Kidney tubule cell (primary cell): Measurements from ENCODE around the gene DHX29.
A peak's percentile ranks its signal among the peaks of the same experiment; 100 is the strongest.

Experiments
- DNase-seq: peaks from one replicate; pipeline ENCODE4 v3.0.0-alpha.2; 2018; ENCODE audit warnings: low spot score

The DHX29 gene

GRCh38 chr5:55313870-55314617 is 6.5 kb upstream of the DHX29 start:
- DNase-seq, result no peak

- DNase-seq, result peak; percentile 40
Measured at GRCh38 chr5:55308254-55308836, 851 bp upstream of the DHX29 start.

DNA sequence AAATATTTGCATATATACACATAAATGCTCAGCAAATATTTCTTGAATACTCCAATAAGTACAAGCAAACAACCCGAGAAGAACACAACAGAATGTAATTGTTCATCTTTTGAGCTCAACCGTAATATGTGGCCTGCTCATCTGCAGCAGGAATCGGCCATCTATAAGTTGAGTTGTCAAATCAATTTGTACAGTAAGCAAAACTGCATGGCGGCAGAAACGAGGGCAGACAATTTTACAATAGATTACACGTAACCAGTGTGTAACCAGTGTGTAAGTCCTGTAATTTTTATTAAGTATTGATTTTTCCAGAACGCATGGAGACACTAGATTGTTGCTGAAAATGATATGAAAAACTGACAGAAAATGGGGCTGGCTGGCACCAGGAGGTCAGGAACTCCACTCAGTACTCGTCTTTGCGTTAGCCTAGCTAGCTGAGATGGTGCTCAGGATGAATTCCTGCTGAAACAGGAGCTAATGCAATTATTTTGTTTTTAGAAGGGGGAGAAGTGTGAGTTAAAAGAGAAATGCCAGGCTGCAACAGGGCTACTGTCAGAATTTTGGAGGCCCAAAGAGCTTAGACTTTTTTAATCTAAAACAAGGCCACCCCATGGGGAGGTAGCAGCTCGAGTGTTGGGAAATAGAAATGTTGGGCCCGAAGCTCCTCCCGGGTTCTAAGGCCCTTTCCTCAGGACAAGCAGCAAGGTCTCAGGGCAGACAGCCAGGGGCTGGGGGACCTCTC is 682 bp downstream of the DHX29 start:
- no peak for DNase-seq

- no peak for DNase-seq
Measured at GRCh38 chr5:55305345-55305744, 2.1 kb downstream of the DHX29 start.

DNA sequence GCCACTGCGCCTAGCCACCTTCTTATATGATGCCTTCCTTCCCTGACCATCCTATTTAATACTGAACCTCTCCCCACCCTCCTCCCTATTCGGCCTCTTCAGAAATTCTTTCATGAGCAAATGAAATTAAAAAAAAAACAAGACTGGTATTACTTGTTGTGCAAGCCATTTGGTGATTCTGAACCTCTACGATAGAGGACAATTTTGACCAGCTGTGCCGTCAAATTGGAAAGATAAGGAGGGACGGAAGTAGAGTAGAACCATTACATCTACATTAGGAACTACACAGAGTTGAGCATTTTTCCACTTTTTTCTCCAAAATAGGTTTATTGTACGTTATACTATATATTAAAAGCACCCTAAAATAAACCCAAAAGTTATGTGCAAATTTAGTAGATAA is 2.9 kb downstream of the DHX29 start:
- DNase-seq, result no peak

- DNase-seq, result peak; percentile 91
Measured at GRCh38 chr5:55303238-55303690, 4.2 kb downstream of the DHX29 start.

GRCh38 chr5:55300890-55301289 is 6.6 kb downstream of the DHX29 start:
- DNase-seq, result no peak

GRCh38 chr5:55294935-55295334 is 12.6 kb downstream of the DHX29 start:
- no peak for DNase-seq

DNA sequence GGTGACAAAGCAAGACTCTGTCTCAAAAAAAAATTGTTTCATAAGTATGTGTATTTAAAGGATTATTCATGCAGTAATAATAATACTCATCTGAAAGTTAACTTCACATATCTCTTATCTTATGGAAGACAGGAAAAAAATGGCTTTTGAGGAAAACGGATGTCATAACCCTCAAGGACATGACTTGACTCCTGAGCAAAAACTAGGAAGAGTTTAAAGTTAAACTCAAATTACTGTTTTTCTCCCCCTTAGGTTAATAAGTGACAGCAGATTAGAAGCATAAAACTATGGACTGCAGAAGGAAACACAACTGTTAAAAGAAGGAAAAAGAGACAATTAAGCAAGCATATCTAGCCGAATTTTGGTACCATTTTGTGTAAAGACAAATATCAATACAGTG is 16.5 kb downstream of the DHX29 start:
- no peak for DNase-seq

DNA sequence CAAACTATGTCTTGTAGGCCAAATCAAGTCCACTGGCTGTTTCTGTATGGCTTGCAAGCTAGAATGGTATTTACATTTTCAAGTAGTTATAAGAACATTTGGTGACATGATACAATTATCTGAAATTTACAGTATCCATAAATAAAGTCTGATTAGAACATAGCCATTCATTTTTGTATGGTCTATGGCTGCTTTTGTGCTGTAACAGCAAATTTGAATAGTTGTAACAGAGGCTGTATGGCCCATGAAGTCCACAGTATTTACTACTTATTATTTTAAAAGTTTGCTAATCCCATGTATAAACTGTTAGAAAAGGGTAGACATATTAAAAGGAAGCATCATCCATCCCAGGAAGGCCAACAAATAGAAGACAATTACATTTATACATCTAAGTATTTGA is 17.7 kb downstream of the DHX29 start:
- DNase-seq, result no peak

GRCh38 chr5:55286411-55286933 is 21.0 kb downstream of the DHX29 start:
- DNase-seq, result no peak

DNA sequence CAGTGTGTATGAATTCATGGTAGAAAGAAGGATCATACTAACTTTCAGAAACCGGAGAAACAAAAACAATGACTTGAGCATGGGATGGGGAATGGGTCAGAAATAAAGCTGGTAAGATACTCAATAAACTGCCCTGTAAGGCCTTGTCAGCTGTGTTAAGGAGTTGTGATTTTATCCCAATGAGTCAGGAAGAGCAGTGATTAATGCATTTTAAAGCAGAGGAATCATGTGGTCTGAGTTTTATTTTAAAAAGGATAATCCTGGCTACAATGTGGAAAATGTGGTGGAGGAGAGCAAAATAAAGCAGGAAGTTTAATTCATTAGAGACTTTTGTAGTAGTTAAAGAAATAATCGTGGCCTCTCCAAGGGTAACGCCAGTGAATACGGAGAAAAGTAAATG is 28.7 kb downstream of the DHX29 start:
- DNase-seq, result peak; percentile 55

- DNase-seq, result peak; percentile 56
Measured at GRCh38 chr5:55276771-55277170, 30.7 kb downstream of the DHX29 start.

GRCh38 chr5:55258339-55258738 is 49.2 kb downstream of the DHX29 start:
- no peak for DNase-seq

GRCh38 chr5:55254802-55255201 is 52.7 kb downstream of the DHX29 start:
- no peak for DNase-seq

GRCh38 chr5:55250064-55250463 is 57.4 kb downstream of the DHX29 start:
- no peak for DNase-seq

GRCh38 chr5:55241746-55242145 is 65.7 kb downstream of the DHX29 start:
- DNase-seq, result peak; percentile 12

- DNase-seq, result no peak
Measured at GRCh38 chr5:55236800-55237199, 70.7 kb downstream of the DHX29 start.

DNA sequence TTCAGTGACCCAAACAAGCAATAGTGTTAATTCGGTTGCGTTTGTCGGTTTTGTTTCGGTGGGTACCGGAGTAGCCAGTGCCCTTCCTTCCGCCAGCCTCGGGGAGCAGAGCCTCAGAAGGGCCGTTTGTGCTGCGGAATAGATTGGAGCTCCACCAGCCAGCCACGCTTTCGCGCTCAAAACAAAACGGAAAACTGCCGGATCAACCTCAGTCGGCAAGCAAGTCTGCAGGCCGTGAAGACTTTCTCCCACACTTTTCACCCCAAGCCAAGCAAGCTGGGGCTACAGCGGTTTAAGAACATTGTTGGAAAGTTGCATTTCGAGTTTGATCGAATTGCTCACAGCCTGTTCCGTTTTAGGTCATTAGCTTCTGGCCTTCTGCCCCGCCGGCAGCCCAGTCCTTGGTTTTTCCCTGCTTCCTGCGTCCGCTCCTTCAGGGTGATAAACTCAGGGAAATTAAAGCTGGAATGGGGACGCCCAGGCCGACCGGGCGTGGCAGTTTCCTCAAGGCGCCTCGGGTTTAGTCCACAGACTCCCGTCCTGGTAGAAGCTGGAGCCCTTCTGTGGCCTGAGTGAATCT is 73.3 kb downstream of the DHX29 start:
- peak; percentile 74 for DNase-seq

DNA sequence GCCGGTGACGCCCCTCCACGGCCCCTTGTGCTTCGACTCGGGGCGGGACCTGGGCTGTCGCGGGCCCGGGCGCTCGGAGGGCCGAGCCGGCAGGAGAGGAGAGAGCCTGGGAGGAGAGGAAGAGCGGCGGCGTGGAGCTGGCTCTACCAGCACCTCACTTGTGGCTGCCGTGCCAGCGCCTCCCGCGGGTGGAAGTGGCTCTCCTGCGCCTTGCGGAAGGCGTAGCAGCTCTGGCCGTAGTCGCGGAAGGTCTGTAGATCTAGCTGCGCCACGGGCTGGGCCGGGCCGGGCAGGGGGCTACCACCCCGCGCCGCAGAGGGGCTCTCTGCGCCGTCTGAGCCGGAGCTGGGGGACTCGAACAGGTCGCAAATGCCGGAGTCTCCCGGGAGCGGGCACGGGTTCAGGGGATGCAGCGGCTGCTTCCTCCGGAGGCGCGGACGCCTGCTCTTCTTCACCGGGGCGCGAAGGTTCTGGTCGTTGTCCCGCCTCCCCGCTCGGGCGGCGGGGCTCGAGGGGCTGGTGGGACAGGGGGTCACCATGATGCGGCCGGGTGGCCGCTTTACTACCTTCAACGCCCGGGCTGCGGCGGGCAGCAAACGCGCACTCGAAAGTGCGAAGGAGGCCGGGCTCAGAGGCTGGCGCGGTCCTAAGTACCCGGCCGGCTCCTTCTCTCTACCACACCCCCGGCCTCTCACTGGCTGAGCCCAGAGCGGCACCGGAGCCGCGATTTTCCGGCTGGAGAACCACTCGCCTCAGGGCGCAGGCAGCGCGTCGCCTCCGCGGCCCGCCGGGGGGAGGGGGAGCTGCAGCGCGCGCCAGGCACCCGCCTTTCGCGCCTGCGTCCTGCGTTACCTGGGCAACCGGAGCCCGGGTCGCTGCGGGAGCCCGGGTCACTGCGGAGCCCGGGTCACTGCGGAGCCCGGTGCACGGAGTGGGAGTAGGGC is 74.2 kb downstream of the DHX29 start, which contains the start of gene CCNO:
Gene CCNO (minus strand): TSS at position 624 of the 944 bp plus-strand sequence. CDS start 85 bp downstream, at position 539.
- peak; percentile 90 for DNase-seq
